ENCODE measurements around the gene LHFPL6.

The LHFPL6 gene

GRCh38 chr13:39590466-39591036 lies 12.4 kb downstream of the LHFPL6 start:
- no peak for DNase-seq

DNA sequence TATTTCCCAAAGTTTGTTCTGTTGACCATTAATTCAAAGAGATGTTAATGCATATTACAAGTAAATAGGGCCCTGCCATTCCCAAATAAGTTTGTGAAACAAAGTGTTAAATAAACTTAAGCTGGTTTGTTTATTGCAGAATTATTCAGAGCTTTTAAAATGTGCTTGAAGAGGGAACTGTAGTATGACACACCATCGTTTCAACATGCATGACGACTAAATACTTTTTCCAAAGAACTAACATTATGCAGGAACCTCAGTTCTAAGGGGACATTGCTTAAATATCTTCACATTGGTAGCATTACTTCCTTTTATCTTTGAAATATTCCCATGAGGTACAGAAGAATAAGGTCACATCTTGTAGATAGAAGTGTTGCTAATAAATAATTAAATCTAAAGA lies 14.6 kb downstream of the LHFPL6 start:
- DNase-seq = no peak

DNA sequence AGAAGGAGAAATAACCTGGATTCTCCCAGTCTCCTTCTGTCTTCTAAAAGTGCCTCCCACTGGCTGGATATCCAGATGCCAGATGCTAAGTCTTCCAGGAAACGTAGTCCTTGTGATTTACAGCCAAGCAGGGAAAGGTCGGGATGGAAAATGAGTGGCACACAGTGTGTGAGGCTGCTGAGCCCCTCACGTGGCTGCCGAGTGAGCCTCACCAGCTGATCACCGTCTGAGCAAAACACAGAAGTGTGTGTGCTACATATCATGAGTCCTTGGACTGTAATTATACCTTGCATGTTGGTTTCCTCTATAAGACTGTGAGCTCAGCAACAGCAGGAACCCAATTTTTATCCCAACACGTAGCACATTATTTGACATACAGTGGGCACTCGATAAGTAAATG lies 15.1 kb downstream of the LHFPL6 start:
- DNase-seq = no peak

- no peak for DNase-seq
These were observed 15.9 kb downstream of the LHFPL6 start for GRCh38 chr13:39586958-39587605.

GRCh38 chr13:39586151-39586550 lies 16.8 kb downstream of the LHFPL6 start:
- no peak for DNase-seq

- DNase-seq = no peak
These were observed 17.8 kb downstream of the LHFPL6 start for GRCh38 chr13:39585219-39585618.

- no peak for DNase-seq
These were observed 22.0 kb downstream of the LHFPL6 start for GRCh38 chr13:39580881-39581575.

DNA sequence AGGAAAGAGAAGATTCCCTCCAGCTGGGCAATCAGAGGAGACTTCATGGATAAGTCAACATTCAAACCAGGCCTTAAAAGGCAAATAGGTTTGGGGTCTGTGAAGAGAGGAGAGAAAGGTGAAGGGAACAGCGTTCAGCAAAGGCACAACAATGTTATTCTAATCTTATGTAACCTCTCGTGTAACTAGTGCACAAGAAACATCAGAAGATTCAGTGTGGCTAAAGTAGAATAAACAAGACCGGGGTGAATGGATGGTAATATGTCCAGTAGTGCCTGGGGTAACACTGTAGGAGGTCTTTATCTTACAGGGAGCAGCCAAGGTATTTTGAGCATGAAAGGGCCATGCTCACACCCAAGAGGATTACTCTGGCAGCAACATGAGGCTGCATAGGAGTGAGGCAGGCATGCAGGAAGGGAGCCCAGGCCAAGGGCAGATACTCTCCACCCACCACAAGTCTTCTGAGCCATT lies 24.1 kb downstream of the LHFPL6 start:
- DNase-seq = no peak

GRCh38 chr13:39577838-39578491 lies 25.0 kb downstream of the LHFPL6 start:
- no peak for DNase-seq

DNA sequence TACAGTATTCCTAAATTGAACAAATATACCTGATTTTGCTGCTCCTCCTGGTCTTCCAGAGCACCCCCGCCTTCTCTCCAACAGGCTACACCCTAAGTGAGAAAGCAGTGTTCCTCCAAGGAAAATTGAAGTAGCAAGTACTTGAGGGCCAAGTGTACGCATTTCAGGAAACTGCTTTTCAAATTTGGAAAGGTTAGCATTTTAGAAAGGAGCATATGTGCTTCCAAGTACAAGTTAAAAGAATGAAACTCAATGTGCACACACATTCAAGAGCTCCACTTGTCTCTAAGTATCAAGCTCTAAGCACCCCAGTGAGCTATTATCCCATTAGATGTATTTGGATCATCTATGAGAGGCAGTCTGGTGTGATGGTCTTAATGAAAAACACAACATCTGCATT lies 25.8 kb downstream of the LHFPL6 start:
- no peak for DNase-seq

DNA sequence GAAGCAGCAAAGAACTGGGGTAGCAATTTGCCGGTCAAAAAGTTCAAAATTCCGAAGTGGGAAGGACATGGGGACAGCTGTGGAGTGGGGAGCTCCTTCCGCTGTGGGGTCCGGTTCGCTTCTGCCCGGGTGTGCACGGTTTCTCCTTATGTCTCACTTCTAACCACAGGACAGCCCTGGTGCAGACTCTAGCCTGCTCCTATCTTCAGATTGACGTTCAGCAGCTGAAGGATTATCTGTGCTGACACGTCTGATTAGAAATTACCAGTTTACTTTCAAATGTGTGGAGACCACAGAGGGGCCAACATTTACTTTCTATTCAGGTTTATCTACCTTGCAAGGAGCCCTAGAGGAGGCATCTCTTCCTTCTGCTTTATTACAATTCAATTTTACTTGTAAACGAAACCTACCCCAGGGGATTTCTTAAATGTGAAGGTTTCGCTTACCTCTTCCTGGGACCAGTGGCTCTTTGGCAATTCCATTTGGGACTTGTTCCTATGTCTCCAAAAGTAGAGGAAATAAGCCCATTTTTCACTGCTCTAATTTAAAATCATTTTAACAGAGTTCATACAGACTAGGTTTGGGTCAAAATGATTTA lies 27.3 kb downstream of the LHFPL6 start:
- DNase-seq = peak; percentile 37

- no peak for DNase-seq
These were observed 31.4 kb downstream of the LHFPL6 start for GRCh38 chr13:39571502-39572092.

DNA sequence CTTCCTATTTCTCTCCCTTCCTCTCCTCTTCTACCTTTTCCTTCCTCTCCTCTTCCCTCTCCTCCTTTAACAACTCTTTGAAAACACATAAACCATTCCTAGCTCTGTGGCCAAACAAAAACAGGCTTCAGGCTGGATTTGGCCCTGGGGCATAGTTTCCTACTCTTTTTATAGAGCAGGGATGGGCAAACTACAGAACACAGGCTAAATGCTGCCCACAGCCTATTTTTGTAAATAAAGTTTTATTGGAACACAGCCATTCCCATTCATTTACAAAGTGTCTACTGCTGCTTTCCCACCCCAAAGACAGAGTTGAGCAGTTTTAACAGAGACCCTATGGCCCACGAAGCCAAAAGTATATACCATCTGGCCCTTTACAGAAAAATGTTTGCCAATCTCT lies 35.4 kb downstream of the LHFPL6 start:
- DNase-seq = no peak

- DNase-seq = no peak
These were observed 36.6 kb downstream of the LHFPL6 start for GRCh38 chr13:39566216-39566869.

DNA sequence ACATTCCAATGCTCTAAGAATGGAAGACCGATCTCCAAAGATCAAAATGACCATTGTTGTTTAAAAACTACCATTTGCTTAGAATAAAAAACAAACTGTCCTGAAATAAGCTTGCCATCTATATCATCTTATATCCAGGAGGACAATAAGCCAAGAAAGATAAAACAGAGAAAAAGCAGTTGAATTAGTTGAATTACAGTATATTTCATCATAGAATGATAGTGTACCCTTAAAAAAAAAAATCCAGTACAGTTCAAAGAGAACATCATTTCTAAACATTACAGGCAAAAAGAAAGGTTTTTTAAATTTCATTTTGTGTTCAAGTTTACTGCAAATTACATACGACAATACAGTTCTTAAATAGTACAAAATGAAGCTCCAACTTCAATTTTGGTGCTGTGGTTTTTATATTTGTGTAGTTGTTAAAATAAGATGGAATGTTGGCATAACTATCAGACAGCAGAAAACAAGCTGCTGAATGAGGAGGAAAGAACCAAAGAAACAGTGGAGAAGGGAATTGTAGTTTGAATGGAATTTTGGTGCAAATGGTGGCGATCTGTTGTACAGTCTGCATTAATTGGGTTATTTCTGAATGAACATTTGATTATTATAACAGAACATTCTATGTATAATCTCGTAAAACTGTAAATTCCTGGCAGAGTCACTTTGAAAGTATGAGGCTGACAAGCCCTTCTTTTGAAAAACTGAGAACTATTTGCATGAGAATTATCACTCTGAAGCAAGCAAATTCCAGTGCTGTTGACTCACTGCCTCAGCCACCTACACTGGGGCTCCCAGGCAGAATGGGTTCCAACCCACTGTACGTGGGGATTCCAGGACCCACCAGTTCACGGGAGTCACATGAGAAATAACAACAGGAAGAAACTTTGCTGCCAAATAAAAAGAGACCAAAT lies 37.7 kb downstream of the LHFPL6 start:
- peak; percentile 25 for DNase-seq

- no peak for DNase-seq
These were observed 39.6 kb downstream of the LHFPL6 start for GRCh38 chr13:39563470-39563735.

GRCh38 chr13:39561971-39562370 lies 41.0 kb downstream of the LHFPL6 start:
- DNase-seq = no peak

GRCh38 chr13:39559847-39560246 lies 43.1 kb downstream of the LHFPL6 start:
- DNase-seq = no peak

DNA sequence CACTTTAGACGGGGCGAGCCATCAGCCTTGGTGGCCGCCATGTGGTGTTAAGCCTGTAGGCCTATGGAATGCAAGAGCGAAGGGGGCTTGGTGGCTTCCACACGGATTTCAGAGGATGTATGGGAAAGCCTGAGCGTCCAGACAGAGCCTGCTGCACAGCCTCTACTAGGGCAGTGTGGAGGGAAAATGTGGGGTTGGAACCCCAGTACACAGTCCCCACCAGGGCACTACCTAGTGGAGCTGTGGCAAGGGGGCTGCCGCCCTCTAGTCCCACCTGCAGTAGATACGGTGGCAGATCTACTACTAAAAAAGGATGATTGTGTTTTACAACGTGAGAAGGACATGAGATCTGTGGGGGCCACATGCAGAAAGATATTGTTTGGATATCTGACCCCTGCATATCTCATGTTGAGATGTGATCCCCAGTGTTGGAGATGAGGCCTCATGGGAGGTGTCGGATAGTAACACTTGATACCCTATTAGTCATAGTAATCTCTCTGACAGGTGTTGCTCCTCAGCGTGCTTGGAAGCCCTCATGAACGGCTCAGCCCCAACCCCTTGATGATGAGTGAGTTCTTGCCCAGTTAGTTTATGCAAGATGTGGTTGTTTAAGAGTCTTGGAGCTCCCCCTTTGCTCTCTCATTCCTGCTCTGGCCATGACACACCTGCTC lies 45.6 kb downstream of the LHFPL6 start:
- DNase-seq = no peak

GRCh38 chr13:39556866-39557265 lies 46.1 kb downstream of the LHFPL6 start:
- no peak for DNase-seq

DNA sequence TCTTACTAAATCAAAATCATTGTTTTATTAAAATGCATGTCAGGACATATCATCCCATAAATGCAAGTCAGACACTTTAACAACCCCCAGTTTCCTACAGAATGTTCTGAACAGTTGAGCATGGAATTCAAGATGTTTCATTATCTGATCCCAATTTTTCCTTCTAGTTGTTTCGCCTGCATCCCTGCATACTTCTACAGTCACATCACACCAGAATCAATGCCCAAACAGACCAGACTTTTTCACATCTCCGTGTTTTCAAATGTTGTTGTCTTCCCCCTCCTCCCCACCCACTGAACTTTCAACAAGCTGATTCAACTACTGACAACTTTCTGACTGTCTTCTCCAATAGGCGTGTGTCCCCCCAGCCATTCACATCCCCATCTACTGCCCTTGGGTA lies 48.6 kb downstream of the LHFPL6 start:
- DNase-seq = no peak
